ENCODE data around the gene SYNCRIP. TPM values are rescaled to one million over a fixed set of nuclear protein-coding genes. Genes with fewer than 3 reads are reported as not detected.

SYNCRIP gene
- total and polyA plus RNA-seq, 2 of the 13 experiments (the other 11 are each of a cell fraction or from before 2014, with no cell fraction given) = 8.1 to 112 TPM

DNA sequence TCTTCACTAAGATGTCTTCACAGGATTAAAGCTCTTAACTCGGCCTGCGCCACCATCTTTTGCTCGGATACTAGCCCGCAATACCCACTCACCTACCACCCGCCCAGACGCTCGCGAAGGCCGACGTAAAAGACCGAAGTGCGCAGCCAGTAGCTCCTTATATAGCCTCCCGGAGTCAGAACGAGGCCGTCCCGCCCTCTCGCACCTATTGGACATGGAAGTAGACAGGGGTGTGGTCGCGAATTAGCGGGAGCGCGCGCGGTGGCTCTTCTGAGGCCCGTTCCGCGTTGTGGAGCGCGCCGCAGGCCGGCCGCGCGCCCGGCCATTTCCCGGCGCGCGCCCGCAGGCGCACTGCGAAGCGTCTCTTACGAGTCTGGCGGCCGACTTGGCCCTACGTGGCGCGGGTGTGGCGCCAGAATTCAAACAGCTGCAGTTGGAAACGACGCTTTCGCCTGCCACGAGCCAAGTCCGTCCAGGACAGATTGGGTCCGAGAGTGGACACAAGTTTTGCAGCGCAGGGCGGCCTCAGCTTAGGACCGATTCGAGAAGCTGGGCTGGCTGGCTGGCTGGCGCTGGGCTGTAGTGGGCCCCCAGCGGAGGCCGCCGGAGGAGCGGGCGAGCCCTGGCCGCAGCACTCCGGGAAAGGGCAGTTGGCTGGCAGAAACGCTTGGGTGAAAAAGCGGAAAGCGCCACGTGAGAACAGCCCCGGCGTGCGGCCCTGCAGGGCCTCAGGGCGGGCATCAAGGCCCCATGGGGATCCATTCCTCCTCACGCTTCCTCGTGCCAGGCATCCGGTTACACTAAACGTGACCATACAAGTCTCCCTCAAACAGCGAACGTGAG, 36.1 kb upstream of the SYNCRIP start (continued):
- TF ChIP-seq BRCA1 (CRISPR knock-in tag; IDR thresholded peaks at IDR 0.05) (peak; percentile 64; the same call in 1 of the 2 replicates), ISX (CRISPR knock-in tag; conservative IDR thresholded peaks at IDR 0.05) (peak; percentile 45), HCFC1 (IDR thresholded peaks at IDR 0.05; ENCODE audit: low read depth, low read length) (no peak; the same call in 1 of the 2 replicates), HMGA1 (CRISPR knock-in tag; conservative IDR thresholded peaks at IDR 0.05) (no peak), NFKBIZ (CRISPR knock-in tag; IDR thresholded peaks at IDR 0.05) (no peak; the same call in 1 of the 2 replicates), KMT2B (CRISPR knock-in tag; IDR thresholded peaks at IDR 0.05) (peak; percentile 81; the same call in 1 of the 2 replicates), CHD2 (IDR thresholded peaks at IDR 0.05; ENCODE audit: low read depth, low read length) (0 out of 2 replicates have a peak, but pooled peaks have one; percentile 39), ZFP1 (CRISPR knock-in tag; IDR thresholded peaks at IDR 0.05) (peak; percentile 82), SALL2 (CRISPR knock-in tag; IDR thresholded peaks at IDR 0.05) (peak; percentile 66; the same call in 1 of the 2 replicates), IRF2 (CRISPR knock-in tag; IDR thresholded peaks at IDR 0.05) (peak; percentile 81), MED1 (CRISPR knock-in tag; IDR thresholded peaks at IDR 0.05) (peak; percentile 74), ZNF205 (CRISPR knock-in tag; IDR thresholded peaks at IDR 0.05) (peak; percentile 49; the same call in 1 of the 2 replicates)
- TF ChIP-seq, protein P1, sequence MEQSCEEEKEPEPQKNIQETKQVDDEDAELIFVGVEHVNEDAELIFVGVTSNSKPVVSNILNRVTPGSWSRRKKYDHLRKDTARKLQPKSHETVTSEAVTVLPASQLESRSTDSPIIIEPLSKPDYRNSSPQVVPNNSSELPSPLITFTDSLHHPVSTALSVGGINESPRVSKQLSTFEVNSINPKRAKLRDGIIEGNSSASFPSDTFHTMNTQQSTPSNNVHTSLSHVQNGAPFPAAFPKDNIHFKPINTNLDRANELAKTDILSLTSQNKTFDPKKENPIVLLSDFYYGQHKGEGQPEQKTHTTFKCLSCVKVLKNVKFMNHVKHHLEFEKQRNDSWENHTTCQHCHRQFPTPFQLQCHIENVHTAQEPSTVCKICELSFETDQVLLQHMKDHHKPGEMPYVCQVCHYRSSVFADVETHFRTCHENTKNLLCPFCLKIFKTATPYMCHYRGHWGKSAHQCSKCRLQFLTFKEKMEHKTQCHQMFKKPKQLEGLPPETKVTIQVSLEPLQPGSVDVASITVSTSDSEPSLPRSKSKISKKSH (CRISPR knock-in tag; IDR thresholded peaks at IDR 0.05; ENCODE audit: borderline replicate concordance) = peak; percentile 93; the same call in 1 of the 2 replicates
- TF ChIP-seq, protein P2, sequence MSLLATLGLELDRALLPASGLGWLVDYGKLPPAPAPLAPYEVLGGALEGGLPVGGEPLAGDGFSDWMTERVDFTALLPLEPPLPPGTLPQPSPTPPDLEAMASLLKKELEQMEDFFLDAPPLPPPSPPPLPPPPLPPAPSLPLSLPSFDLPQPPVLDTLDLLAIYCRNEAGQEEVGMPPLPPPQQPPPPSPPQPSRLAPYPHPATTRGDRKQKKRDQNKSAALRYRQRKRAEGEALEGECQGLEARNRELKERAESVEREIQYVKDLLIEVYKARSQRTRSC (CRISPR knock-in tag; IDR thresholded peaks at IDR 0.05; ENCODE audit: low read depth) = peak; percentile 93
- TF ChIP-seq, protein P3, sequence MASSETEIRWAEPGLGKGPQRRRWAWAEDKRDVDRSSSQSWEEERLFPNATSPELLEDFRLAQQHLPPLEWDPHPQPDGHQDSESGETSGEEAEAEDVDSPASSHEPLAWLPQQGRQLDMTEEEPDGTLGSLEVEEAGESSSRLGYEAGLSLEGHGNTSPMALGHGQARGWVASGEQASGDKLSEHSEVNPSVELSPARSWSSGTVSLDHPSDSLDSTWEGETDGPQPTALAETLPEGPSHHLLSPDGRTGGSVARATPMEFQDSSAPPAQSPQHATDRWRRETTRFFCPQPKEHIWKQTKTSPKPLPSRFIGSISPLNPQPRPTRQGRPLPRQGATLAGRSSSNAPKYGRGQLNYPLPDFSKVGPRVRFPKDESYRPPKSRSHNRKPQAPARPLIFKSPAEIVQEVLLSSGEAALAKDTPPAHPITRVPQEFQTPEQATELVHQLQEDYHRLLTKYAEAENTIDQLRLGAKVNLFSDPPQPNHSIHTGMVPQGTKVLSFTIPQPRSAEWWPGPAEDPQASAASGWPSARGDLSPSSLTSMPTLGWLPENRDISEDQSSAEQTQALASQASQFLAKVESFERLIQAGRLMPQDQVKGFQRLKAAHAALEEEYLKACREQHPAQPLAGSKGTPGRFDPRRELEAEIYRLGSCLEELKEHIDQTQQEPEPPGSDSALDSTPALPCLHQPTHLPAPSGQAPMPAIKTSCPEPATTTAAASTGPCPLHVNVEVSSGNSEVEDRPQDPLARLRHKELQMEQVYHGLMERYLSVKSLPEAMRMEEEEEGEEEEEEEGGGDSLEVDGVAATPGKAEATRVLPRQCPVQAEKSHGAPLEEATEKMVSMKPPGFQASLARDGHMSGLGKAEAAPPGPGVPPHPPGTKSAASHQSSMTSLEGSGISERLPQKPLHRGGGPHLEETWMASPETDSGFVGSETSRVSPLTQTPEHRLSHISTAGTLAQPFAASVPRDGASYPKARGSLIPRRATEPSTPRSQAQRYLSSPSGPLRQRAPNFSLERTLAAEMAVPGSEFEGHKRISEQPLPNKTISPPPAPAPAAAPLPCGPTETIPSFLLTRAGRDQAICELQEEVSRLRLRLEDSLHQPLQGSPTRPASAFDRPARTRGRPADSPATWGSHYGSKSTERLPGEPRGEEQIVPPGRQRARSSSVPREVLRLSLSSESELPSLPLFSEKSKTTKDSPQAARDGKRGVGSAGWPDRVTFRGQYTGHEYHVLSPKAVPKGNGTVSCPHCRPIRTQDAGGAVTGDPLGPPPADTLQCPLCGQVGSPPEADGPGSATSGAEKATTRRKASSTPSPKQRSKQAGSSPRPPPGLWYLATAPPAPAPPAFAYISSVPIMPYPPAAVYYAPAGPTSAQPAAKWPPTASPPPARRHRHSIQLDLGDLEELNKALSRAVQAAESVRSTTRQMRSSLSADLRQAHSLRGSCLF (CRISPR knock-in tag; IDR thresholded peaks at IDR 0.05; ENCODE audit: borderline replicate concordance) = peak; percentile 80; the same call in 1 of the 2 replicates
- TF ChIP-seq, protein P4, sequence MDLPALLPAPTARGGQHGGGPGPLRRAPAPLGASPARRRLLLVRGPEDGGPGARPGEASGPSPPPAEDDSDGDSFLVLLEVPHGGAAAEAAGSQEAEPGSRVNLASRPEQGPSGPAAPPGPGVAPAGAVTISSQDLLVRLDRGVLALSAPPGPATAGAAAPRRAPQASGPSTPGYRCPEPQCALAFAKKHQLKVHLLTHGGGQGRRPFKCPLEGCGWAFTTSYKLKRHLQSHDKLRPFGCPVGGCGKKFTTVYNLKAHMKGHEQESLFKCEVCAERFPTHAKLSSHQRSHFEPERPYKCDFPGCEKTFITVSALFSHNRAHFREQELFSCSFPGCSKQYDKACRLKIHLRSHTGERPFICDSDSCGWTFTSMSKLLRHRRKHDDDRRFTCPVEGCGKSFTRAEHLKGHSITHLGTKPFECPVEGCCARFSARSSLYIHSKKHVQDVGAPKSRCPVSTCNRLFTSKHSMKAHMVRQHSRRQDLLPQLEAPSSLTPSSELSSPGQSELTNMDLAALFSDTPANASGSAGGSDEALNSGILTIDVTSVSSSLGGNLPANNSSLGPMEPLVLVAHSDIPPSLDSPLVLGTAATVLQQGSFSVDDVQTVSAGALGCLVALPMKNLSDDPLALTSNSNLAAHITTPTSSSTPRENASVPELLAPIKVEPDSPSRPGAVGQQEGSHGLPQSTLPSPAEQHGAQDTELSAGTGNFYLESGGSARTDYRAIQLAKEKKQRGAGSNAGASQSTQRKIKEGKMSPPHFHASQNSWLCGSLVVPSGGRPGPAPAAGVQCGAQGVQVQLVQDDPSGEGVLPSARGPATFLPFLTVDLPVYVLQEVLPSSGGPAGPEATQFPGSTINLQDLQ (CRISPR knock-in tag; IDR thresholded peaks at IDR 0.05) = no peak
- TF ChIP-seq, protein P5, sequence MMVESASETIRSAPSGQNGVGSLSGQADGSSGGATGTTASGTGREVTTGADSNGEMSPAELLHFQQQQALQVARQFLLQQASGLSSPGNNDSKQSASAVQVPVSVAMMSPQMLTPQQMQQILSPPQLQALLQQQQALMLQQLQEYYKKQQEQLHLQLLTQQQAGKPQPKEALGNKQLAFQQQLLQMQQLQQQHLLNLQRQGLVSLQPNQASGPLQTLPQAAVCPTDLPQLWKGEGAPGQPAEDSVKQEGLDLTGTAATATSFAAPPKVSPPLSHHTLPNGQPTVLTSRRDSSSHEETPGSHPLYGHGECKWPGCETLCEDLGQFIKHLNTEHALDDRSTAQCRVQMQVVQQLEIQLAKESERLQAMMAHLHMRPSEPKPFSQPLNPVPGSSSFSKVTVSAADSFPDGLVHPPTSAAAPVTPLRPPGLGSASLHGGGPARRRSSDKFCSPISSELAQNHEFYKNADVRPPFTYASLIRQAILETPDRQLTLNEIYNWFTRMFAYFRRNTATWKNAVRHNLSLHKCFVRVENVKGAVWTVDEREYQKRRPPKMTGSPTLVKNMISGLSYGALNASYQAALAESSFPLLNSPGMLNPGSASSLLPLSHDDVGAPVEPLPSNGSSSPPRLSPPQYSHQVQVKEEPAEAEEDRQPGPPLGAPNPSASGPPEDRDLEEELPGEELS (CRISPR knock-in tag; IDR thresholded peaks at IDR 0.05) = peak; percentile 34; the same call in 1 of the 2 replicates

Measured in HepG2 (cell line).